GM12891 (cell line): ENCODE results near the gene GRAMD1B.

ENCODE experiments used
- POLR2A ChIP-seq: IDR thresholded peaks from 2 replicates; pipeline ENCODE4 v1.6.1; 2011; ENCODE audit warnings: low read depth, low read length, control low read depth
- POLR2AphosphoS5 ChIP-seq: IDR thresholded peaks from 2 replicates; pipeline ENCODE4 v1.6.1; 2011; ENCODE audit warnings: low read depth, low read length, control low read depth
- POU2F2 ChIP-seq: IDR thresholded peaks from 2 replicates; pipeline ENCODE4 v1.6.1; 2011; ENCODE audit warnings: low read depth, mild to moderate bottlenecking, control low read depth, low read length, moderate library complexity
- TAF1 ChIP-seq: IDR thresholded peaks from 2 replicates; pipeline ENCODE4 v1.6.1; 2011; ENCODE audit warnings: low read depth, low read length, control low read depth

- no peak for TF ChIP-seq POLR2A
- no peak for TF ChIP-seq POLR2AphosphoS5
- no peak for TF ChIP-seq POU2F2
- no peak for TF ChIP-seq TAF1
Observed at GRCh38 chr11:123575441-123575840, 145.4 kb downstream of the GRAMD1B start.
